GM23338 (cell line): ENCODE measurements around the gene RAD54L. TPM values are rescaled to one million over a fixed set of nuclear protein-coding genes. Genes with fewer than 3 reads are reported as not detected.

Experiments used
- ATAC-seq: fragments of 200-7000 bp; cut with Tn5 transposase; 3 replicates; pipeline ENCODE4 v1.9.1; 2020
- DNase-seq: peaks from one replicate; pipeline ENCODE4 v3.0.0-alpha.2; 2015; ENCODE audit warnings: low spot score
- H2AFZ ChIP-seq: fragments of 200-600 bp; sonication (generic); 2 replicates; pipeline ENCODE4 v1.8.0; 2016; ENCODE audit warnings: antibody characterized with exemption, mild to moderate bottlenecking, moderate library complexity
- H3F3A ChIP-seq: fragments of 200-600 bp; sonication (generic); replicated peaks from 2 replicates; pipeline ENCODE4 v1.8.0; 2017; ENCODE audit warnings: antibody characterized with exemption, mixed run types, low read depth
- H3K27ac ChIP-seq: fragments of 200-600 bp; sonication (generic); 2 replicates; pipeline ENCODE4 v1.6.1; 2016; ENCODE audit warnings: low read depth
- H3K27me3 ChIP-seq: fragments of 200-600 bp; sonication (generic); 2 replicates; pipeline ENCODE4 v1.8.0; 2016; ENCODE audit warnings: mild to moderate bottlenecking, mixed run types, moderate library complexity; ENCODE audit not compliant: insufficient read depth
- H3K36me3 ChIP-seq: fragments of 200-600 bp; sonication (generic); 2 replicates; pipeline ENCODE4 v1.8.0; 2016; ENCODE audit warnings: mild to moderate bottlenecking; ENCODE audit not compliant: insufficient read depth
- H3K4me1 ChIP-seq: fragments of 200-600 bp; sonication (generic); 2 replicates; pipeline ENCODE4 v1.8.0; 2016; ENCODE audit warnings: mild to moderate bottlenecking, moderate library complexity; ENCODE audit not compliant: insufficient read depth
- H3K4me2 ChIP-seq: fragments of 200-600 bp; sonication (generic); 2 replicates; pipeline ENCODE4 v1.7.1; 2017; ENCODE audit warnings: mixed run types
- H3K4me3 ChIP-seq: fragments of 200-600 bp; sonication (generic); 2 replicates; pipeline ENCODE4 v1.6.1; 2016; ENCODE audit warnings: mixed run types
- H3K79me2 ChIP-seq: fragments of 200-600 bp; sonication (generic); replicated peaks from 2 replicates; pipeline ENCODE4 v1.8.0; 2017; ENCODE audit warnings: mild to moderate bottlenecking; ENCODE audit not compliant: insufficient read depth
- H3K9me2 ChIP-seq: fragments of 200-600 bp; sonication (generic); 2 replicates; pipeline ENCODE4 v1.8.0; 2017; ENCODE audit not compliant: insufficient read depth
- H4K20me1 ChIP-seq: fragments of 200-600 bp; sonication (generic); replicated peaks from 2 replicates; pipeline ENCODE4 v1.8.0; 2017; ENCODE audit warnings: mild to moderate bottlenecking; ENCODE audit not compliant: insufficient read depth
- H3K27ac Mint-ChIP-seq: 2 replicates; pipeline ENCODE4 v1.8.0; 2020; ENCODE audit warnings: inconsistent platforms, mild to moderate bottlenecking, moderate library complexity, mixed read lengths
- H3K27me3 Mint-ChIP-seq: 3 replicates; pipeline ENCODE4 v1.8.0; 2022; ENCODE audit warnings: low read depth, mild to moderate bottlenecking, moderate library complexity, mixed read lengths, inconsistent platforms; ENCODE audit not compliant: insufficient read depth, poor library complexity
- H3K36me3 Mint-ChIP-seq: 3 replicates; pipeline ENCODE4 v1.8.0; 2021; ENCODE audit warnings: low read depth, mild to moderate bottlenecking, inconsistent platforms, moderate library complexity, mixed read lengths
- H3K4me1 Mint-ChIP-seq: 3 replicates; pipeline ENCODE4 v1.8.0; 2020; ENCODE audit warnings: mild to moderate bottlenecking, inconsistent platforms, mixed read lengths
- H3K4me3 Mint-ChIP-seq: 3 replicates; pipeline ENCODE4 v1.8.0; 2021; ENCODE audit warnings: moderate library complexity, mild to moderate bottlenecking, inconsistent platforms, mixed read lengths
- H3K9me3 Mint-ChIP-seq: 3 replicates; pipeline ENCODE4 v1.8.0; 2020; ENCODE audit warnings: moderate library complexity, mild to moderate bottlenecking, inconsistent platforms, mixed read lengths
- CREB1 ChIP-seq: fragments of 250-450 bp; sonication (Bioruptor Pico); IDR thresholded peaks from 2 replicates; pipeline ENCODE4 v1.5.0; 2020; ENCODE audit warnings: low read depth, mild to moderate bottlenecking, moderate library complexity
- EZH2 ChIP-seq: fragments of 200-600 bp; sonication (generic); IDR thresholded peaks from one replicate; pipeline ENCODE4 v1.8.0; 2017; ENCODE audit warnings: antibody characterized with exemption, mild to moderate bottlenecking, low read depth; ENCODE audit not compliant: unreplicated experiment
- JUNB ChIP-seq: IDR thresholded peaks from one replicate; pipeline ENCODE4 v1.6.1; 2016; ENCODE audit warnings: antibody characterized with exemption; ENCODE audit not compliant: unreplicated experiment
- POLR2AphosphoS5 ChIP-seq: IDR thresholded peaks from 2 replicates; pipeline ENCODE4 v1.6.1; 2016; ENCODE audit warnings: antibody characterized with exemption, low read depth
- ZNF331 ChIP-seq: fragments of 250-450 bp; sonication (Bioruptor Pico); IDR thresholded peaks from 2 replicates; pipeline ENCODE4 v1.5.0; 2020; ENCODE audit warnings: low read depth, mild to moderate bottlenecking, moderate library complexity
- polyA plus RNA-seq: library from polyadenylated mRNA; unstranded; fragments of >200 nt; fragmentation: Nextera tagmentation; extraction: Ambion mirVana; gene quantifications from 2 replicates; pipeline ENCODE4 v1.2.1, GENCODE V29; 2016
- total RNA-seq: library from RNA; depleted of rRNA; stranded (reverse); fragments of >200 nt; shearing (Covaris generic); gene quantifications from 2 replicates; pipeline ENCODE4 v1.2.3, GENCODE V29; 2014
- TF ChIP-seq, protein P1 (sequence below), 2 experiments: fragments of 200-600 bp in 1 of 2; sonication (generic) in 1 of 2; conservative IDR thresholded peaks; 2 replicates each; pipeline versions ENCODE4 v1.5.1 to v1.6.1; 2016 to 2017; ENCODE audit warnings: antibody characterized with exemption in 2 of 2, low read depth in 2 of 2, mild to moderate bottlenecking in 2 of 2, moderate library complexity in 1 of 2

Gene RAD54L
- total and polyA plus RNA-seq, 2 experiments from 2014 or later, result 26.4 to 48.1 TPM

DNA sequence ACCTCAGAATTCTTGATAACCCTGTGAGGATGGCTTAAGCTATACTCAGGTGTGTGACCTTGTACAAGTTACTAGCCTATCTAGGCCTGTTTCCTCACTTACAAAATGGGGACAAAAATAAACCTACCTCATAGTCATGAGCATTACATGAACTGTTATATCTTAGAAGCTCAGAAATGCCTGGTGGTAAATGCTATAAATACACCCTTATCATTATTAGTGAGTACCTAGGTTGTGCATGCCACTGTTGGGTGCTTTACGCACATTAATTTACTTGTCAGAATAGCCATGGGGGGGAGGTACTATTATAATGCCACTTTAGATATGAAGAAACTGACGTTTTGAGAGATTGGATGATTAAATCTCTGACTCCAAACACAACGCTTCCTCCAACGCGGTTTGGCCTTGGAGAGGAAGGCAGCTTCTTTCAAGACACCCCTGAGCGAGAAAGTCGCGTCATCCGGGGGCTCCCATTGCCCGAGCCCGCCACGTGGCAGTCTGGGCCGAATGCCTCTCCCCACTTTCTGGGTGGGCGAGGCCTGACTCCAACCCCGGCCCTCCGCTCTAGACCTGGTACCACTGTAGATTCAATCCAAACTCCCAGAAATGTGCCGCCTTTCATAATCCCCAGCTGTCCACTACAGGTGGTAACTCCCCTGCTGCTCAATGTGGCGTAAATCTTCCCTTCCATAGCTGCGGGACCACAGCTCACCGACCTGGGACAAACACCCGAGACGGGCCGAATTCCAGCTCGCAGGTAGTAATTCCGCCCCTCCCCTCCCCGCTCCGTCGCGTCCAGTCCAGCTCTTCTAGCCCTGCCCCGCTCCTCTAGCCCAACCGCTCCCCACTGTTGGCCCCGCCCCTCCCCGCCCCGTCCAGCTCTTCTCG is 771 bp upstream of the RAD54L start:
- Histone ChIP-seq H3K4me3 (peak overlapping the region; percentile 55), H3K27me3 (no peaks in the 10 kb centered on the region), H3K4me1 (peaks cover 9% of the 10 kb centered on the region), H3K27ac (peak overlapping the region; percentile 71; the same call in 1 of the 2 replicates), H3K36me3 (peaks cover 22% of the 10 kb centered on the region), H2AFZ (peak overlapping the region; percentile 80; the same call in 1 of the 2 replicates), H3F3A (peaks cover 20% of the 10 kb centered on the region; the same call in 1 of the 2 replicates), H3K4me2 (peak overlapping the region; percentile 73), H3K9me2 (no peaks in the 10 kb centered on the region), H3K79me2 (peaks cover 23% of the 10 kb centered on the region), H4K20me1 (peaks cover 14% of the 10 kb centered on the region; the same call in 1 of the 2 replicates)
- H3K27ac Mint-ChIP-seq, result peak overlapping the region; percentile 98
- DNase-seq, result peak; percentile 97
- H3K27me3 Mint-ChIP-seq, result peaks cover 14% of the 10 kb centered on the region
- peak overlapping the region; percentile 94 for H3K4me3 Mint-ChIP-seq
- TF ChIP-seq POLR2AphosphoS5, result peak; percentile 40
- TF ChIP-seq JUNB, result no peak
- no peak for TF ChIP-seq ZNF331 (CRISPR knock-in tag)
- 0 out of 2 replicates have a peak, but pooled peaks have one; percentile 38 for TF ChIP-seq CREB1
- peaks cover 12% of the 10 kb centered on the region for H3K4me1 Mint-ChIP-seq
- peak; percentile 82 for ATAC-seq
- peaks cover 36% of the 10 kb centered on the region for H3K36me3 Mint-ChIP-seq
- H3K9me3 Mint-ChIP-seq, result peaks cover 8% of the 10 kb centered on the region

- Histone ChIP-seq H3K4me3 (peak overlapping the region; percentile 73), H3K27ac (peak overlapping the region; percentile 90), H3K4me1 (peaks cover 9% of the 10 kb centered on the region), H3K36me3 (peaks cover 22% of the 10 kb centered on the region), H4K20me1 (peaks cover 21% of the 10 kb centered on the region), H3K27me3 (no peaks in the 10 kb centered on the region), H3F3A (peaks cover 20% of the 10 kb centered on the region; the same call in 1 of the 2 replicates), H3K79me2 (peaks cover 23% of the 10 kb centered on the region), H3K9me2 (no peaks in the 10 kb centered on the region), H2AFZ (no peak overlapping the region), H3K4me2 (peak overlapping the region; percentile 84)
- ATAC-seq (peak; percentile 44), DNase-seq (peak; percentile 85)
- Mint-ChIP-seq H3K36me3 (peaks cover 46% of the 10 kb centered on the region), H3K9me3 (peaks cover 2% of the 10 kb centered on the region; the same call in 1 of the 3 replicates), H3K4me1 (peaks cover 12% of the 10 kb centered on the region), H3K27ac (peak overlapping the region; percentile 91), H3K27me3 (peaks cover 14% of the 10 kb centered on the region), H3K4me3 (peak overlapping the region; percentile 90)
- no peak for TF ChIP-seq EZH2
- TF ChIP-seq, protein P1, sequence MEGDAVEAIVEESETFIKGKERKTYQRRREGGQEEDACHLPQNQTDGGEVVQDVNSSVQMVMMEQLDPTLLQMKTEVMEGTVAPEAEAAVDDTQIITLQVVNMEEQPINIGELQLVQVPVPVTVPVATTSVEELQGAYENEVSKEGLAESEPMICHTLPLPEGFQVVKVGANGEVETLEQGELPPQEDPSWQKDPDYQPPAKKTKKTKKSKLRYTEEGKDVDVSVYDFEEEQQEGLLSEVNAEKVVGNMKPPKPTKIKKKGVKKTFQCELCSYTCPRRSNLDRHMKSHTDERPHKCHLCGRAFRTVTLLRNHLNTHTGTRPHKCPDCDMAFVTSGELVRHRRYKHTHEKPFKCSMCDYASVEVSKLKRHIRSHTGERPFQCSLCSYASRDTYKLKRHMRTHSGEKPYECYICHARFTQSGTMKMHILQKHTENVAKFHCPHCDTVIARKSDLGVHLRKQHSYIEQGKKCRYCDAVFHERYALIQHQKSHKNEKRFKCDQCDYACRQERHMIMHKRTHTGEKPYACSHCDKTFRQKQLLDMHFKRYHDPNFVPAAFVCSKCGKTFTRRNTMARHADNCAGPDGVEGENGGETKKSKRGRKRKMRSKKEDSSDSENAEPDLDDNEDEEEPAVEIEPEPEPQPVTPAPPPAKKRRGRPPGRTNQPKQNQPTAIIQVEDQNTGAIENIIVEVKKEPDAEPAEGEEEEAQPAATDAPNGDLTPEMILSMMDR (conservative IDR thresholded peaks at IDR 0.05; ENCODE audit: low read depth in 2 of 2), result peak; percentile 64 to 75
These were observed 758 bp downstream of the RAD54L start for GRCh38 chr1:46248122-46248920.
